ENCODE data around the gene NFATC2.

GRCh38 chr20:51432875-51433274 is 109.6 kb downstream of the NFATC2 start:
- TF ChIP-seq CTCF (IDR thresholded peaks at IDR 0.05; ENCODE audit: low read length): no peak
- no peak for TF ChIP-seq EZH2 (IDR thresholded peaks at IDR 0.05; ENCODE audit: borderline replicate concordance, low read length)
